PFSK-1 (cell line): Measurements from ENCODE around the gene GRHL3.

ENCODE experiments used
- FOXP2 ChIP-seq: optimal IDR thresholded peaks from 2 replicates; pipeline ENCODE3; 2011; ENCODE audit warnings: borderline replicate concordance, control low read depth, inconsistent platforms; ENCODE audit not compliant: insufficient read depth; ENCODE audit errors: extremely low read length, extremely low read depth
- POLR2AphosphoS5 ChIP-seq: IDR thresholded peaks from 2 replicates; pipeline ENCODE4 v1.6.1; 2012; ENCODE audit warnings: low read depth, mild to moderate bottlenecking, control low read depth, low read length, moderate library complexity
- REST ChIP-seq, 2 experiments: IDR thresholded peaks; 2 replicates each; pipeline versions ENCODE4 v1.6.1 to v1.8.0; 2011 to 2012; ENCODE audit warnings: low read depth in 2 of 2, low read length in 2 of 2, control low read depth in 1 of 2, inconsistent platforms in 1 of 2, mild to moderate bottlenecking in 1 of 2, moderate library complexity in 1 of 2; ENCODE audit not compliant: insufficient read depth in 1 of 2
- SIN3A ChIP-seq: IDR thresholded peaks from 2 replicates; pipeline ENCODE4 v1.6.1; 2012; ENCODE audit warnings: mild to moderate bottlenecking, low read length, moderate library complexity, borderline replicate concordance; ENCODE audit not compliant: insufficient read depth
- TAF1 ChIP-seq: IDR thresholded peaks from 2 replicates; pipeline ENCODE4 v1.6.1; 2012; ENCODE audit warnings: low read length, control low read depth, borderline replicate concordance; ENCODE audit not compliant: insufficient read depth

GRHL3 gene

GRCh38 chr1:24382165-24382577, 63.0 kb downstream of the GRHL3 start:
- TF ChIP-seq REST (IDR thresholded peaks at IDR 0.05; ENCODE audit: insufficient read depth in 1 of 2, low read depth in 2 of 2, low read length in 2 of 2) = no peak
- TF ChIP-seq SIN3A = no peak
- no peak for TF ChIP-seq POLR2AphosphoS5
- TF ChIP-seq TAF1 = no peak
- TF ChIP-seq FOXP2 = no peak

- TF ChIP-seq TAF1 = no peak
- TF ChIP-seq FOXP2 = no peak
- TF ChIP-seq SIN3A = no peak
- TF ChIP-seq REST (IDR thresholded peaks at IDR 0.05; ENCODE audit: insufficient read depth in 1 of 2, low read depth in 2 of 2, low read length in 2 of 2) = no peak
- no peak for TF ChIP-seq POLR2AphosphoS5
Observed at GRCh38 chr1:24383381-24383940, 64.3 kb downstream of the GRHL3 start.

GRCh38 chr1:24384251-24385090, 65.3 kb downstream of the GRHL3 start:
- TF ChIP-seq TAF1 (no peak), REST (IDR thresholded peaks at IDR 0.05; ENCODE audit: insufficient read depth in 1 of 2, low read depth in 2 of 2, low read length in 2 of 2) (no peak), POLR2AphosphoS5 (no peak), SIN3A (no peak), FOXP2 (no peak)

GRCh38 chr1:24385160-24385940, 66.2 kb downstream of the GRHL3 start:
- TF ChIP-seq SIN3A (no peak), REST (IDR thresholded peaks at IDR 0.05; ENCODE audit: insufficient read depth in 1 of 2, low read depth in 2 of 2, low read length in 2 of 2) (no peak), TAF1 (no peak), POLR2AphosphoS5 (no peak), FOXP2 (no peak)
